Prostate gland (tissue), 2 donors: ENCODE results near the gene FER. TPM values are rescaled to one million over a fixed set of nuclear protein-coding genes. Genes with fewer than 3 reads are reported as not detected.
A peak's percentile ranks its signal among the peaks of the same experiment; 100 is the strongest.

Experiments
- DNase-seq: peaks from one replicate; pipeline ENCODE4 v3.0.0-alpha.2; 2019; ENCODE audit warnings: low spot score
- H3K27ac ChIP-seq, 2 donors: fragments of 200-600 bp; sonication (generic); 2 replicates each; pipeline ENCODE4 v1.5.1; 2017 to 2019
- H3K27me3 ChIP-seq: fragments of 200-600 bp; sonication (generic); replicated peaks from 2 replicates; pipeline ENCODE4 v1.5.1; 2019; ENCODE audit not compliant: insufficient read depth
- H3K36me3 ChIP-seq, 2 donors: fragments of 200-600 bp; sonication (generic); 1 replicate in 1 of 2; 2 replicates in 1 of 2; pipeline versions ENCODE4 v1.5.1 to v1.8.1; 2017 to 2019
- H3K4me1 ChIP-seq: fragments of 200-600 bp; sonication (generic); replicated peaks from 2 replicates; pipeline ENCODE4 v1.5.1; 2019
- H3K4me3 ChIP-seq, 2 donors: fragments of 200-600 bp; sonication (generic); 2 replicates each; pipeline ENCODE4 v1.5.1; 2017 to 2019
- H3K9me3 ChIP-seq: fragments of 200-600 bp; sonication (generic); 2 replicates; pipeline ENCODE4 v1.5.1; 2017
- POLR2A ChIP-seq: fragments of 450-650 bp; IDR thresholded peaks from one replicate; pipeline ENCODE4 v1.6.1; 2016; ENCODE audit warnings: antibody characterized with exemption, mild to moderate bottlenecking
- POLR2AphosphoS5 ChIP-seq: sonication (generic); formaldehyde crosslinking; IDR thresholded peaks from one replicate; pipeline ENCODE4 v1.6.1; 2017; ENCODE audit warnings: antibody characterized with exemption
- WGBS: methylation state at CpG from one replicate; pipeline ENCODE4 v1.1.5; 2018; 5-methylcytosine and 5-hydroxymethylcytosine counted together
- intact Hi-C: fragments of 100-400 bp; cut with DNase I; formaldehyde crosslinking; loops from one replicate; pipeline ENCODE4 v1.14.2; 2022
- total RNA-seq, 2 donors: library from RNA; depleted of rRNA; stranded (reverse); fragments of >200 nt; gene quantifications; one replicate each; pipeline ENCODE4 v1.1.0, GENCODE V29; 2016
- TF ChIP-seq, protein P1 (sequence below), 4 experiments: fragments of 200-600 bp in 2 of 4; fragments of 450-650 bp in 2 of 4; sonication (generic) in 2 of 4; IDR thresholded peaks; 1 replicate in 3 of 4; 2 replicates in 1 of 4; pipeline ENCODE4 v1.5.1; 2016 to 2019; ENCODE audit warnings: antibody characterized with exemption in 4 of 4, mild to moderate bottlenecking in 2 of 4, moderate library complexity in 2 of 4

Gene FER
- total RNA-seq, 2 donors from 2014 or later: 9.1 to 36.0 TPM

GRCh38 chr5:108905805-108906204 lies 158.1 kb downstream of the FER start:
- Histone ChIP-seq H3K9me3 (no peaks in the 10 kb centered on the region), H3K27me3 (no peaks in the 10 kb centered on the region), H3K27ac (no peak overlapping the region), H3K36me3 (no peaks in the 10 kb centered on the region), H3K4me1 (no peaks in the 10 kb centered on the region), H3K4me3 (no peak overlapping the region)
- TF ChIP-seq POLR2AphosphoS5: no peak
- TF ChIP-seq, protein P1, sequence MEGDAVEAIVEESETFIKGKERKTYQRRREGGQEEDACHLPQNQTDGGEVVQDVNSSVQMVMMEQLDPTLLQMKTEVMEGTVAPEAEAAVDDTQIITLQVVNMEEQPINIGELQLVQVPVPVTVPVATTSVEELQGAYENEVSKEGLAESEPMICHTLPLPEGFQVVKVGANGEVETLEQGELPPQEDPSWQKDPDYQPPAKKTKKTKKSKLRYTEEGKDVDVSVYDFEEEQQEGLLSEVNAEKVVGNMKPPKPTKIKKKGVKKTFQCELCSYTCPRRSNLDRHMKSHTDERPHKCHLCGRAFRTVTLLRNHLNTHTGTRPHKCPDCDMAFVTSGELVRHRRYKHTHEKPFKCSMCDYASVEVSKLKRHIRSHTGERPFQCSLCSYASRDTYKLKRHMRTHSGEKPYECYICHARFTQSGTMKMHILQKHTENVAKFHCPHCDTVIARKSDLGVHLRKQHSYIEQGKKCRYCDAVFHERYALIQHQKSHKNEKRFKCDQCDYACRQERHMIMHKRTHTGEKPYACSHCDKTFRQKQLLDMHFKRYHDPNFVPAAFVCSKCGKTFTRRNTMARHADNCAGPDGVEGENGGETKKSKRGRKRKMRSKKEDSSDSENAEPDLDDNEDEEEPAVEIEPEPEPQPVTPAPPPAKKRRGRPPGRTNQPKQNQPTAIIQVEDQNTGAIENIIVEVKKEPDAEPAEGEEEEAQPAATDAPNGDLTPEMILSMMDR (IDR thresholded peaks at IDR 0.05): no peak
- TF ChIP-seq POLR2A: no peak
- intact Hi-C loops: no loop called here
- no peak for DNase-seq

GRCh38 chr5:108910627-108911026 lies 162.9 kb downstream of the FER start:
- intact Hi-C loops: no loop called here
- Histone ChIP-seq H3K27me3 (no peaks in the 10 kb centered on the region), H3K27ac (no peak overlapping the region), H3K36me3 (no peaks in the 10 kb centered on the region), H3K4me3 (no peak overlapping the region), H3K9me3 (no peaks in the 10 kb centered on the region), H3K4me1 (no peaks in the 10 kb centered on the region)
- no peak for TF ChIP-seq POLR2A
- TF ChIP-seq, protein P1 (IDR thresholded peaks at IDR 0.05): no peak
- TF ChIP-seq POLR2AphosphoS5: no peak
- DNase-seq: no peak
- WGBS: 99% methylated on average over 3 of the region's 3 CpGs

DNA sequence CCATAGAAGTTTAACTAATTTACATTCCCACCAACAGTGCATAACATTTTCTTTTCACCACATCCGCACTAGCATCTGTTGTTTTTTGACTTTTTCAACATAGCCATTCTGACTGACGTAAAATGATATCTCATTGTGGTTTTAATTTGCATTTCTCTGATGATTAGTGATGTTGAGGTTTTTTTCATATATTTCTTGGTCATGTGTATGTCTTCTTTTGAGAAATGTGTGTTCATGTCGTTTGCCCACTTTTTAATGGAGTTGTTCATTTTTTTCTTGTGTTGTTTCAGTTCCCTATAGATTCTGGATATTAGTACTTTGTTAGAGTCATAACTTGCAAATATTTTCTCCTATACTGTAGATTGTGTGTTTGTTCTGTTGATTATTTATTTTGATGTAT lies 163.4 kb downstream of the FER start:
- TF ChIP-seq, protein P1 (IDR thresholded peaks at IDR 0.05): no peak
- TF ChIP-seq POLR2A (no peak), POLR2AphosphoS5 (no peak)
- Histone ChIP-seq H3K27ac (no peak overlapping the region), H3K9me3 (no peaks in the 10 kb centered on the region), H3K27me3 (no peaks in the 10 kb centered on the region), H3K36me3 (no peaks in the 10 kb centered on the region), H3K4me1 (no peaks in the 10 kb centered on the region), H3K4me3 (no peak overlapping the region)
- WGBS: 98% methylated on average over 3 of the region's 3 CpGs
- DNase-seq: no peak
- intact Hi-C loops: no loop called here

DNA sequence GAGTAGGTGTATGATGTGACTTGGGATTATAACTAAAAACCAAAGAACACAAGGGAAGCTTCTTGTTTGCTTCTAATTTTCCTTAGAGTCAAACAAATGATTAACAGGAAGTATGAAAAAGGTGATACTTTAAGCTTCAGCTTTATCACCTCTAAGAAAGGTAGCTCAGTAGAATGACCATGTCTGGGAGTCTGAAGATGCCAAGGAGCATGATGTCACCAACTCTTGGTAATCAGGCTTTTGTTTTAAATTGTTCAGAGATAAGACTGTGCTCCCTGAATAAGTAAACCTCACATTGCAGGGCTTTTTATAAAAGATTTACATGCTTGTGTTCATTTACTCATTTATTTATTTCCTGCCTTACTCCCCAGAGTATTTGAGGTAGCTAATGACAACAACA lies 169.9 kb downstream of the FER start:
- intact Hi-C loops: no loop called here
- Histone ChIP-seq H3K27ac (no peak overlapping the region), H3K27me3 (no peaks in the 10 kb centered on the region), H3K9me3 (no peaks in the 10 kb centered on the region), H3K4me3 (no peak overlapping the region), H3K4me1 (no peaks in the 10 kb centered on the region), H3K36me3 (no peaks in the 10 kb centered on the region)
- DNase-seq: no peak
- TF ChIP-seq, protein P1 (IDR thresholded peaks at IDR 0.05): no peak
- no peak for TF ChIP-seq POLR2AphosphoS5
- TF ChIP-seq POLR2A: no peak

GRCh38 chr5:108919591-108920326 lies 172.1 kb downstream of the FER start:
- intact Hi-C loops: no loop called here
- Histone ChIP-seq H3K4me1 (no peaks in the 10 kb centered on the region), H3K27ac (no peak overlapping the region), H3K36me3 (no peaks in the 10 kb centered on the region), H3K27me3 (no peaks in the 10 kb centered on the region), H3K4me3 (no peak overlapping the region), H3K9me3 (no peaks in the 10 kb centered on the region)
- no peak for DNase-seq
- TF ChIP-seq POLR2A: no peak
- TF ChIP-seq, protein P1 (IDR thresholded peaks at IDR 0.05): peak in 2 of 4 experiments; percentile 12 to 29
- WGBS: 87% methylated on average over 2 of the region's 2 CpGs
